OCI-LY7 (cell line): ENCODE data around the gene NUDT22. TPM values are rescaled to one million over a fixed set of nuclear protein-coding genes. Genes with fewer than 3 reads are reported as not detected.

Source experiments
- BruUV-seq: library from RNA; stranded (reverse); fragments of 400-500 nt; replicated peaks from 2 replicates; lab custom pipeline; 2021; lab: Mats Ljungman, UMichigan
- CTCF ChIA-PET: fragments of 300-600 bp; sonication (Branson Sonifier 250); formaldehyde crosslinking; loops from one replicate; lab custom pipeline; 2022; ENCODE audit warnings: antibody characterized with exemption; ENCODE audit not compliant: unreplicated experiment; lab: Charles Lee
- POLR2A ChIA-PET: fragments of 300-600 bp; sonication (Branson Sonifier 250); formaldehyde crosslinking; loops from one replicate; lab custom pipeline; 2022; ENCODE audit warnings: antibody characterized with exemption; lab: Charles Lee
- DNase-seq: peaks from one replicate; pipeline ENCODE4 v3.0.0-alpha.2; 2015; ENCODE audit warnings: low spot score
- H2AFZ ChIP-seq: fragments of 200-600 bp; sonication (generic), shearing (Covaris generic); 2 replicates; pipeline ENCODE4 v1.6.1; 2014; ENCODE audit warnings: mild to moderate bottlenecking, antibody characterized with exemption, low read length, moderate library complexity
- H3K27ac ChIP-seq: fragments of 200-600 bp; sonication (generic); 2 replicates; pipeline ENCODE4 v1.5.1; 2014; ENCODE audit warnings: mixed run types, low read depth, mild to moderate bottlenecking, moderate library complexity, low read length, inconsistent platforms; ENCODE audit not compliant: poor library complexity, severe bottlenecking
- H3K36me3 ChIP-seq: fragments of 200-600 bp; sonication (generic); 2 replicates; pipeline ENCODE4 v1.6.1; 2014; ENCODE audit warnings: mild to moderate bottlenecking, antibody characterized with exemption, low read length, moderate library complexity, mixed read lengths; ENCODE audit not compliant: insufficient read depth
- H3K4me1 ChIP-seq: fragments of 200-600 bp; sonication (generic); 2 replicates; pipeline ENCODE4 v1.5.1; 2014; ENCODE audit warnings: mild to moderate bottlenecking, low read length; ENCODE audit not compliant: insufficient read depth, poor library complexity, severe bottlenecking
- H3K4me2 ChIP-seq: fragments of 200-600 bp; sonication (generic); 2 replicates; pipeline ENCODE4 v1.6.1; 2014; ENCODE audit warnings: mild to moderate bottlenecking, low read length
- H3K4me3 ChIP-seq: fragments of 200-600 bp; sonication (generic); 2 replicates; pipeline ENCODE4 v1.5.1; 2014; ENCODE audit warnings: mild to moderate bottlenecking, low read depth, low read length; ENCODE audit not compliant: poor library complexity, severe bottlenecking
- H3K79me2 ChIP-seq: fragments of 200-600 bp; sonication (generic); 2 replicates; pipeline ENCODE4 v1.6.1; 2016; ENCODE audit warnings: low read depth, mild to moderate bottlenecking, low read length, moderate library complexity, mixed read lengths; ENCODE audit not compliant: insufficient read depth
- H3K9me2 ChIP-seq: fragments of 200-600 bp; sonication (generic); 2 replicates; pipeline ENCODE4 v1.6.1; 2016; ENCODE audit warnings: mild to moderate bottlenecking, low read length, mixed read lengths; ENCODE audit not compliant: insufficient read depth
- H3K9me3 ChIP-seq: fragments of 200-600 bp; sonication (generic); 2 replicates; pipeline ENCODE4 v1.6.1; 2014; ENCODE audit warnings: mild to moderate bottlenecking, mixed run types, low read length, mixed read lengths
- H4K20me1 ChIP-seq: fragments of 200-600 bp; sonication (generic); 2 replicates; pipeline ENCODE4 v1.6.1; 2014; ENCODE audit warnings: mild to moderate bottlenecking, antibody characterized with exemption, low read length, moderate library complexity, mixed read lengths; ENCODE audit not compliant: insufficient read depth
- CTCF ChIP-seq: fragments of 200-600 bp; sonication (generic); conservative IDR thresholded peaks from 2 replicates; pipeline ENCODE4 v1.5.1; 2014; ENCODE audit warnings: mild to moderate bottlenecking, antibody characterized with exemption, low read length, moderate library complexity, mixed read lengths
- EZH2phosphoT487 ChIP-seq: fragments of 200-600 bp; sonication (generic); IDR thresholded peaks from 2 replicates; pipeline ENCODE4 v1.6.1; 2018; ENCODE audit warnings: low read depth, borderline replicate concordance, mild to moderate bottlenecking, mixed run types, antibody characterized with exemption, low read length, moderate library complexity, mixed read lengths
- intact Hi-C: fragments of 100-400 bp; cut with micrococcal nuclease; formaldehyde crosslinking; loops from one replicate; pipeline ENCODE4 v1.10.0; 2022; ENCODE audit not compliant: unreplicated experiment
- total RNA-seq, 2 experiments: library from RNA; depleted of rRNA in 1 of 2; stranded (reverse); fragments of >200 nt in 1 of 2; shearing (Covaris generic) in 1 of 2; gene quantifications; 2 replicates each; pipeline ENCODE4 v1.2.3, GENCODE V29; 2014 to 2022

NUDT22 gene
- total RNA-seq, 2 experiments from 2014 or later: 81.4 to 98.4 TPM

GRCh38 chr11:64234647-64235379 is 8.7 kb downstream of the NUDT22 start:
- Histone ChIP-seq H3K4me3 (peak overlapping the region; percentile 74), H3K9me3 (no peaks in the 10 kb centered on the region), H3K9me2 (no peaks in the 10 kb centered on the region), H3K4me1 (peaks cover 52% of the 10 kb centered on the region), H3K27ac (peak overlapping the region; percentile 33), H2AFZ (peak overlapping the region; percentile 18; the same call in 1 of the 2 replicates), H3K79me2 (no peaks in the 10 kb centered on the region; the same call in 1 of the 2 replicates), H4K20me1 (no peaks in the 10 kb centered on the region), H3K4me2 (peak overlapping the region; percentile 82), H3K36me3 (peaks cover 18% of the 10 kb centered on the region)
- TF ChIP-seq EZH2phosphoT487 (no peak), CTCF (no peak)
- intact Hi-C loops: no loop called here
- POLR2A ChIA-PET: interaction anchor here (0.6 kb wide), 1 partner anchor 77 kb away, joined by 4 read pairs; no protein-coding TSS in a partner anchor
- CTCF ChIA-PET: no interaction called here
- BruUV-seq: no TSS peak
- DNase-seq: peak; percentile 72

- ChIA-PET POLR2A (interaction anchor here (0.8 kb wide), 1 partner anchor 9 kb away, joined by 3 read pairs; no protein-coding TSS in a partner anchor), CTCF (interaction anchor here (1.1 kb wide), 1 partner anchor 36 kb away, joined by 5 read pairs; no protein-coding TSS in a partner anchor)
- Histone ChIP-seq H3K4me1 (peaks cover 57% of the 10 kb centered on the region), H3K4me2 (peak overlapping the region; percentile 82), H3K4me3 (peak overlapping the region; percentile 74), H3K36me3 (peaks cover 18% of the 10 kb centered on the region), H4K20me1 (no peaks in the 10 kb centered on the region), H2AFZ (no peak overlapping the region), H3K79me2 (no peaks in the 10 kb centered on the region; the same call in 1 of the 2 replicates), H3K27ac (peak overlapping the region; percentile 33), H3K9me2 (no peaks in the 10 kb centered on the region), H3K9me3 (no peaks in the 10 kb centered on the region)
- no TSS peak for BruUV-seq
- intact Hi-C loops: no loop called here
- no peak for DNase-seq
- TF ChIP-seq CTCF (no peak), EZH2phosphoT487 (no peak)
Measured at GRCh38 chr11:64235437-64236161, 9.5 kb downstream of the NUDT22 start.
